Measurements from ENCODE around the gene GABRG3. TPM values are rescaled to one million over a fixed set of nuclear protein-coding genes. Genes with fewer than 3 reads are reported as not detected.

The GABRG3 gene
- polyA plus RNA-seq, 1 experiment: not detected

- Histone ChIP-seq H3K9me3 (ENCODE audit: control insufficient read depth, insufficient read depth, low read length) (peaks cover 5% of the 10 kb centered on the region), H3K27ac (ENCODE audit: low read depth, low read length) (no peak overlapping the region), H3K4me3 (ENCODE audit: low read depth, low read length) (no peak overlapping the region), H3K27me3 (ENCODE audit: control insufficient read depth, insufficient read depth, low read length) (no peaks in the 10 kb centered on the region)
- TF ChIP-seq, protein P1, sequence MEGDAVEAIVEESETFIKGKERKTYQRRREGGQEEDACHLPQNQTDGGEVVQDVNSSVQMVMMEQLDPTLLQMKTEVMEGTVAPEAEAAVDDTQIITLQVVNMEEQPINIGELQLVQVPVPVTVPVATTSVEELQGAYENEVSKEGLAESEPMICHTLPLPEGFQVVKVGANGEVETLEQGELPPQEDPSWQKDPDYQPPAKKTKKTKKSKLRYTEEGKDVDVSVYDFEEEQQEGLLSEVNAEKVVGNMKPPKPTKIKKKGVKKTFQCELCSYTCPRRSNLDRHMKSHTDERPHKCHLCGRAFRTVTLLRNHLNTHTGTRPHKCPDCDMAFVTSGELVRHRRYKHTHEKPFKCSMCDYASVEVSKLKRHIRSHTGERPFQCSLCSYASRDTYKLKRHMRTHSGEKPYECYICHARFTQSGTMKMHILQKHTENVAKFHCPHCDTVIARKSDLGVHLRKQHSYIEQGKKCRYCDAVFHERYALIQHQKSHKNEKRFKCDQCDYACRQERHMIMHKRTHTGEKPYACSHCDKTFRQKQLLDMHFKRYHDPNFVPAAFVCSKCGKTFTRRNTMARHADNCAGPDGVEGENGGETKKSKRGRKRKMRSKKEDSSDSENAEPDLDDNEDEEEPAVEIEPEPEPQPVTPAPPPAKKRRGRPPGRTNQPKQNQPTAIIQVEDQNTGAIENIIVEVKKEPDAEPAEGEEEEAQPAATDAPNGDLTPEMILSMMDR (IDR thresholded peaks at IDR 0.05; ENCODE audit: low read depth, low read length): no peak
- POLR2A ChIA-PET: no interaction called here
- DNase-seq (ENCODE audit: low read depth, low spot score): no peak
- CTCF ChIA-PET: no interaction called here
These were observed 264.2 kb downstream of the GABRG3 start for GRCh38 chr15:27235161-27235560.

DNA sequence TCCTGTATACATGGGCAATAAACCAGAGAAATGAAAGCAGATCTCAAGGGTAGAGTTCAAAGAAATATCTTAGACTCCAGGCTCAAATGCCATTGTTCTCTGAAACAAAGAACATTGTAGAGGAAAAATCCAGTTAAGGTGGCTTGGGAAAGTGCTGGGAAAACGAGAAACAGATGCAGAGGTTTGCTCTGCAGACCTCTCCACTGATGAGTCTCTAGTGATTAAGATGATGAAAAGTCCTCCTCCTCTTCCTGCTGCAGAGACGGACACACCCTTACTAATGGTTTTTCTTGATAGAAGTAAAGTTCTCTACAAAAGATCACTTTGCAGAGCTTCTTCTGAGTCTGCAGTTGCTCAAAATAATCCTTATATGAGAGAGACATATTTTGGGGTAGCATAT, 264.7 kb downstream of the GABRG3 start:
- TF ChIP-seq, protein P1 (IDR thresholded peaks at IDR 0.05; ENCODE audit: low read depth, low read length): no peak
- H3K27me3 ChIP-seq (ENCODE audit: control insufficient read depth, insufficient read depth, low read length): no peaks in the 10 kb centered on the region
- DNase-seq (ENCODE audit: low read depth, low spot score): no peak
- no peak overlapping the region for H3K4me3 ChIP-seq (ENCODE audit: low read depth, low read length)
- ChIA-PET CTCF (no interaction called here), POLR2A (no interaction called here)
- peaks cover 5% of the 10 kb centered on the region for H3K9me3 ChIP-seq (ENCODE audit: control insufficient read depth, insufficient read depth, low read length)
- H3K27ac ChIP-seq (ENCODE audit: low read depth, low read length): no peak overlapping the region

DNA sequence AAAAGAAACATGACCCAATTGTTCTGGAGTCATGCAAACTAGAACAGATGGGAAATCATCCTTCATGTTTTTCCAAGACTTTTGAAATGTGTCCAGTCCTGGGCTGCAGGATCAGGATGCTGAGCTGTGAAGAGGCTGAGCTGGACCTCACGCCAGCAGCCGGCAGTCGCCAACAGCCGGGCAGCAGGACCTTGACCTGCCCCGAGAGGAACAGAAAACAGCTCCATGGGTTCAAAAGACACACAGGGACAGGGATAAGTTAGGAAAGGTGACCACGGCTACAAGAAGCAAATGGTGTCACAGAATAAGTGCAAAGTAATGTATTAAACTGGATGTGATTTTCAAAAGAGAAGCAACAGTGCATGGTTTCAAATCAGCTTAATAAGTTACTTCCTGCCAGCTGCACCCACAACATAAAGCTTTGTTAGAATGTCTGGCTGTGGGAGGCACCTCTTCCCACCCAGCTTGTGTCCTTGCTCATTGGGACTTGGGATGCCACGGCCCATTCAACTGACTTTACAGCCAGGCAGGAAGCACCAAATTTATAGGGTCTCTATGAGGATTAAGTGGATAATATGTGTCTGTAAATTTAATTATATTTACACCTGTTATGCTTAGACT, 266.4 kb downstream of the GABRG3 start:
- ChIA-PET POLR2A (no interaction called here), CTCF (no interaction called here)
- H3K27me3 ChIP-seq (ENCODE audit: control insufficient read depth, insufficient read depth, low read length): no peaks in the 10 kb centered on the region
- TF ChIP-seq, protein P1 (IDR thresholded peaks at IDR 0.05; ENCODE audit: low read depth, low read length): no peak
- DNase-seq (ENCODE audit: low read depth, low spot score): no peak
- H3K27ac ChIP-seq (ENCODE audit: low read depth, low read length): no peak overlapping the region
- H3K4me3 ChIP-seq (ENCODE audit: low read depth, low read length): no peak overlapping the region
- peaks cover 5% of the 10 kb centered on the region for H3K9me3 ChIP-seq (ENCODE audit: control insufficient read depth, insufficient read depth, low read length)

DNA sequence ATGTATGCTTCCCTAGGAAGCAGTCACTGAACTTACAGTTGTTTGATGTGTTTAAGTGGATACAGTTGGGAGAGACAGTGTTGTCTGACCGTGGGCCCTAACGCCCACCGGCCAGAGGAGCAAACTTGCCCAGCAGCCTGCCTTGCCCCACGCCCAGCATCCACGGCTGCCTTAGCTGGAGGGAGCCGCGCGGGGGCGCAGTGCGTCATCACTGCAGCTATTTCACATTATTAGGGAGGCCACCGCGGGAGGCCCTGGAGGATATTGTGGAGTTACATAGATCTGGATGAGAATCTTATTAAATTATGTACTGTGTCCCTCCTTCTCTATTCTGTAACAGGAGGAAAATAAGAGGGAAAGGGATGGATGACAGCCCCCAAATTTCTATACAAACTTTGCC, 267.2 kb downstream of the GABRG3 start:
- DNase-seq (ENCODE audit: low read depth, low spot score): no peak
- TF ChIP-seq, protein P1 (IDR thresholded peaks at IDR 0.05; ENCODE audit: low read depth, low read length): no peak
- ChIA-PET POLR2A (no interaction called here), CTCF (no interaction called here)
- Histone ChIP-seq H3K4me3 (ENCODE audit: low read depth, low read length) (no peak overlapping the region), H3K9me3 (ENCODE audit: control insufficient read depth, insufficient read depth, low read length) (peaks cover 5% of the 10 kb centered on the region), H3K27ac (ENCODE audit: low read depth, low read length) (no peak overlapping the region), H3K27me3 (ENCODE audit: control insufficient read depth, insufficient read depth, low read length) (no peaks in the 10 kb centered on the region)

DNA sequence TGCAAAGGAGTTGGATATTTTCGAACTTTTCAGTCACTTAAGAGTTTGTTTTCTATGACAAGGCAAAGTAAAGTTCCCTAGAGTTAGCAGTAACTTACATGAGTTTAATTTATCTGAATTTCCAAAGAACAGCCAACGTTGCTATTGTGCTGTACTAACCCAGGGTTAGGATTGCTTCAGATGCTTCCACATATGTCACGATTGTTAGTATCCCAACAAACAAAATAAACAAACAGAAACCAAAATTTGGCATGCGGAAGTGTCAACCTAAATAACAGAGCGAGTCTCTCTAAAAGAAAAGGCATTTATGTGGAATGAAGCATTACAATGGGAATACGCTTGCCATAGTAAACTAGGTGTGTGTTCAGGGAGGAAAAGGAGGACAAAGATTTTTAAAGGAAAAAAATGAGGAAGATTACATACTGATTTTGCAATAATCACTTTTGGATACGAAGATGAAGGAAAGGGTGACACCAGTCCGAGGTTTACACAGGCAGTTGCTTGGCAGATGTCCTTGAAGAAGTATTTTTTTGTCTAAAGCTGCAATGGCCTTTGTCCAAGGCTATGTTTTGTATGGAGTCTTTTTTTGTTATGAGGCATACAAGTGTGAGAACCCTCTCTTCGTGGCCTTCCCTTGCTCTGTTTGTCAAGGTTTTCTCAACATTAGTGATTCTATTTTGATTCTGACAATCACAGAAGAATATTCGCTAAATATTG, 267.9 kb downstream of the GABRG3 start:
- TF ChIP-seq, protein P1 (IDR thresholded peaks at IDR 0.05; ENCODE audit: low read depth, low read length): no peak
- DNase-seq (ENCODE audit: low read depth, low spot score): no peak
- Histone ChIP-seq H3K27me3 (ENCODE audit: control insufficient read depth, insufficient read depth, low read length) (no peaks in the 10 kb centered on the region), H3K9me3 (ENCODE audit: control insufficient read depth, insufficient read depth, low read length) (peaks cover 5% of the 10 kb centered on the region; the same call in 1 of the 2 replicates), H3K27ac (ENCODE audit: low read depth, low read length) (no peak overlapping the region), H3K4me3 (ENCODE audit: low read depth, low read length) (no peak overlapping the region)
- CTCF ChIA-PET: no interaction called here
- POLR2A ChIA-PET: no interaction called here

All from AG04450 (cell line).